Measurements from ENCODE around the gene HDGFL2.

HDGFL2 gene

DNA sequence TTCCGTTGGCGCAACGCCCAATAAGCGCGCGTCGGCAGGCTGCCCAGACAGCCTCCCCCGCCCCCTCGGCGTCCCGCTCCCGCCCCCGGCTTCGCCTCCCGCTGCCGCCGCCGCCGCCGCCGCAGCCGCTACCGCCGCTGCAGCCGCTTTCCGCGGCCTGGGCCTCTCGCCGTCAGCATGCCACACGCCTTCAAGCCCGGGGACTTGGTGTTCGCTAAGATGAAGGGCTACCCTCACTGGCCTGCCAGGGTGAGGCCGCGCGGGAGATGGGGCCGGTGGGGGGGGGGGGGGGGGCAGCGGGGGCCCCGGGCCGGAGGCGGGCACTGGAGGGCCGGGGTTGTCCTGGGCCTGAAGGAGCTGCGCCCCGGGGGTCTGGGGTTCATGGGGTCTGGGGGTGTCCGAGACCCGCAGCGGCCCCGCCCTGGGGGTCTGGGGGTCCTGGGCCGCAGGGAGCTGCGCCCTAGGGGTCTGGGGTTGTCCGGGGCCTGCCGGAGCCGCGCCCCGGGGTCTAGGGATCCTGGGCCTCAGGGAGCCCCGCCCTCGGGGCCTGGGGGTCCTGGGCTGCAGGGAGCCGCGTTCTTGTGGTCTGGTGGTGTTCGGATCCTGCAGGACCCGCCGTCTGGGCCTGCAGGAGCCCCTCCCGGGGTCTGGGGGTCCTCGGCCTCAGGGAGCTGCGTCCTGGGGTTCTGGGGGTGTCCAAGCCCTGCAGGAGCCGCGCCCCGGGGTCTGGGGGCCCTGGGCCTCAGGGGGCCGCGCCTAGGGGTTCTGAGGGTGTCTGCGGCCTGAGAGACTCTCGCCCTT is at the start of gene HDGFL2:
TSS of gene HDGFL2 (plus strand) at position 124 of the 801 bp plus-strand sequence. CDS start at position 178, 54 bp downstream.
- DNase-seq (ENCODE audit: low read depth) = no peak

DNA sequence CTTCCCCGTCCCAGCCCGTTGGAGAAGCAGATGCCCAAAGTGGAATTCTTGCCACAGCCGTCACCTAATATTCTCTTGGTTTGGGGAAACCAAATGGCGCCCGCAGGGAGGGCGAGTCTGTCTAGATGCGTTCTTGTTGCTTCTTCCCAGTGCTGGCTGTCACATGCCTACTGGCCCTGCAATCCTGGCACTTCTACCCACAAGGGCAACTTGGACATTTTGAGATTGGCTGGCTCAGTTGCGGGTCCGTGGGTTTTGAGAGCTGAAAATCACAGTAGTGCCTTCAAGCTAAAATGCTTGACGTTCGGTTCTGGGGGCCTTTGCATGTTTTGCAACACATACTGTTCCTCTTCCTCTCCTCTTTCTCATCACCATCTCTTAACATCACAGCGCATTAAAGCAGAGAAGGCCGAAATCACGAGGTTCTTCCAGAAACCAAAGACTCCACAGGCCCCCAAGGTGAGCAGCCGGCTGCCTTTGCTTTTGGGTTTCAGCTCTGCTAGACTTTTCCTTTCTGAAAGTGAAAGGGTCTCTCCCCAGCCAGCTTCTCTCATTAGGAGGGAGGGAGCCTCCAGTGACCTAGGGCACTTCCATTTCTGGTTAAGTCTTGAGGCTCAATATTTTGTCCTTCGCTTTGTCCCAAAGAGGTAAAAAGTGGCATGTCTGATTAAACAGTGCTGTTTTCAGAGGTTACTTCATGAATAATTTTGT is 48.5 kb upstream of the HDGFL2 start:
- no peak for DNase-seq (ENCODE audit: low read depth)

DNA sequence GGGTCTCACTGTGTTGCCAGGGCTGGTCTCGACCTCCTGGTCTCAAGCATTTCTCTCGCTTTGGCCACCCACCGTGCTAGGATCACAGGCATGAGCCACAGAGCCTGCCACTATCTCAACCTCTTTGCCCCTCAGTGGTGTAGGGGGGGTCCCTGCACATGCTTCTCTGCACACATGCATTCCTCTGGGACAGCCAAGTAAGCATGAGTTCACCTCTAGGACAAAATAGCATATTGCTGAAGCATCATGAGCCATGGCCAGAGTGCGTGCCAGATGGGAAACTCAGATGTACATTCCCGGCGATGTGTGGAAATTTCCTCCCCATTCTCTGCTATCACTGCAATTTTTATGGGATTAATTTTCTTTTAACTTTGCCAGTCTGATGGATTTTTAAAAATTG is 46.6 kb upstream of the HDGFL2 start:
- peak; percentile 80 for DNase-seq (ENCODE audit: low read depth)

DNA sequence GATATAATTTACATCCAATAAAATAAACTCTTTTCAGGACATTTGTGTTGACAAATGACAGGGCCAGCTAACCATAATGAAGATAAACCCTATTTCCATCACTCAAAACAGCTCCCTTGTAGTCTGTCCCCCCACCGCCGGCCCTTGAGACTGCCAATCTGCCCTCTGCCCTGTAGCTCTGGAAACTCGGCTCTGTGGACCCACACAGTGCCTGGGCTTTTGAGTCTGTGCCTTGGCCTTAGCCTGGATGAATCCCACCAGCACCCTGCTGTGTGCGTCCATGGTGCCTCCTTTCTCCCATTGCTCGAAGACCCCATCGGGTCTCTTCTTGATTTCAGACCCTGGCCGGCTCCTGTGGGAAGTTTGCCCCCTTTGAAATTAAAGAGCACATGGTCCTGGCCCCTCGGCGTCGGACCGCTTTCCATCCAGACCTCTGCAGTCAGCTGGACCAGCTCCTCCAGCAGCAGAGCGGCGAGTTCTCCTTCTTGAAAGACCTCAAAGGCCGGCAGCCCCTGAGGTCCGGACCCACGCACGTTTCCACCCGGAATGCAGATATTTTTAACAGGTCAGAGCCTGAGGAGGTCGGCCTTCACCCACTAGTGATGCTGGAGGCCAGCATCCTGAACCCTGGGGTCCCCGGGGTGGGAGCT is 43.6 kb upstream of the HDGFL2 start:
- no peak for DNase-seq (ENCODE audit: low read depth)

DNA sequence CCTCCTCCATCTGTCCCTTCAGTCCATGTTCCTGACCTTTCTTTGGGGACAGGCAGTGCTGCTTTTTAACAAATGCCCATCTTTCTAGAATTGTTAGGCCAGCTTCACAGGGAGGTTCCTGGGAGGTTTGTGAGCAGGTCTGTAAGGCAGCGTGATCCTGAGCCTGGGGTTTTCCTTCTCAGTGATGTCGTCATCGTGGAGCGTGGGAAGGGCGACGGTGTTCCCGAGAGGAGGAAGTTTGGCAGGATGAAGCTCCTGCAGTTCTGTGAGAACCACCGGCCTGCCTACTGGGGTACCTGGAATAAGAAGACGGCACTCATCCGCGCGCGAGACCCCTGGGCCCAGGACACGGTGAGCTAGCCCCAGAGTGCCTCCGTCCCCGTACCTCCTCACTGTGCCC is 42.8 kb upstream of the HDGFL2 start:
- DNase-seq (ENCODE audit: low read depth) = no peak

DNA sequence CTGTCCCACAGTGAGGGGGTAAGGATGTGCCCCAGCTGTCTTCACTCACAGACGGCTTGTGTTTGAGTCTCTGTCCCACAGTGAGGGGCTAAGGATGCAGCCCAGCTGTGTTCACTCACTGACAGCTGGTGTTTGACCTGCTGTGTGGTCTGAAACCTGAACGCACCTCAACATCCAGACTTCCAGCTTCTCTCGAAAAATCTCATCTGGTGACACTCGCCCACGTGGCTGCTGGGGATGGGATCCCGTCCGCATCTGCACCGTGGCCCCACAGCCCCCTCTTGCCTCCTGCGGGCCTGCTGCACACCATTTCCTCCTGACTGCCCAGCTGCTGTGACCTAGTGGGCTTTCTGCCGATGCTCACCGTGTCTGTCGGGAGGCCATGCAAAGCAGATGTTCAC is 42.3 kb upstream of the HDGFL2 start:
- no peak for DNase-seq (ENCODE audit: low read depth)

DNA sequence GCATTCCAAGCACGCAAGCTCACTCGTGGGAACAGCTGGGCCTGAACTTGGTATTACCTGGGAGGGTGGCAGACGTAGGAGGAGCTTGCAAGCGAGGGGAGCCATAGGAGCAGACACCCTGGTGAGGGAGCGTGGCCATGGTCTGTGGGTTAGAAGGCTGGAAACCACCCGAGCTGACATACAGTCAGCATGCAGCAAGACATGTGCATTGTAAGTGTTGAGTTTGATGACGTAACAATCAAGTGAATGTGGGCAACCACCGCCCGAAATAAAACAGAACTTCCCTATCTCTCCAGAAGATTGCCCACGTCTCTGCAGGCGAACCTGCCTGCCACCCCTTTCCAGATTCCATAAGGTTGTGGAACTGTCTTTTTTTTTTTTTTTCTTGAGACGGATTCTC is 41.3 kb upstream of the HDGFL2 start:
- no peak for DNase-seq (ENCODE audit: low read depth)

DNA sequence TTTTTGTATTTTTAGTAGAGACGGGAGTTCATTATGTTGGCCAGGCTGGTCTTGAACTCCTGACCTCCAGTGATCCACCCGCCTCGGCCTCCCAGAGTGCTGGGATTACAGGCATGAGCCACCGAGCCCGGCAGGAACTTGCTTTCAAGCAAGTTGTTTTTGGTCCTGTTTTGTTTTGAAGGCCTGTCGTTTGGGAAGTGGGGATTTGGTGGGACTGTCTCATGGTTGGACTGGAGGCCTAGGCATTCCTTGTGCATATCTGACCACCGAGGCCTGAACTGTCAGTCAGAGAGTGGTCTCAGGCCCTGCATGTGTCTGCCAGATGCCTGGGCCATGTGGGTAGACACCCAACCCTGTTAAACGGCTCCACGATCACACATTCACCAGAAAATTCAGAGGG is 40.8 kb upstream of the HDGFL2 start:
- no peak for DNase-seq (ENCODE audit: low read depth)

DNA sequence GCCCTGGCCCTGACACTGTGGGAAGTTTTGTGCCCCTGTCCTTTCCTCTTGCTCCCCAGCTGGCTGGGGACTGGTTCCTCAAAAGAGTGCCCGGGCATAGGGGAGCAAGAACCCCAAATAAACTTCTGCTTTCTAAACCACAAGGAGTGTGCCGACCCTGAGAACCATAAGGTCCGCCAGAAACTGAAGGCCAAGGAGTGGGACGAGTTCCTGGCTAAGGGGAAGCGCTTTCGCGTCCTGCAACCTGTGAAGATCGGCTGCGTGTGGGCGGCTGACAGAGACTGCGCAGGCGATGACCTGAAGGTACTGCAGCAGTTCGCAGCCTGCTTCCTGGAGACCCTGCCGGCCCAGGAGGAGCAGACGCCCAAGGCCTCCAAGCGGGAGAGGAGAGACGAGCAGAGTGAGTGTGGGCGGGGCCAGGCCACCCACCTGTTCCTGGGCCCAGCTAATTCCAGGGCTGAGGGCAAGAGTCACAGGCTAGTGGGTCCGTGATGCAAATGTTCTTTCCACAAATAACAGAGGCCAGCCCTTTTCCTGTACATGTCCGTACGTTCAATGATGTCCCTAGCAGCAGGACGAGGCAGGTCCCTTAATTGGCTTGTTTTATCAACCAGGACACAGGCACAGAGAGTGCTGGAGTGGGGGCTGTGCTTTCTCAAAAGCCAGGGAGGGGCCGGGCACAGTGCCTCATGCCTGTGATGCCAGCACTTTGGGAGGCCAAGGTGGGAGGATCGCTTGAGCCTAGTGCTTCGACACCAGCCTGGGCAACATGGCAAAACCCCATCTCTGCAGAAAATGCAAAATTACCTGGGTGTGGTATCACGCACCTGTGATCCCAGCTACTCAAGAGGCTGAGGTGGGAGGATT is 40.1 kb upstream of the HDGFL2 start:
- no peak for DNase-seq (ENCODE audit: low read depth)

DNA sequence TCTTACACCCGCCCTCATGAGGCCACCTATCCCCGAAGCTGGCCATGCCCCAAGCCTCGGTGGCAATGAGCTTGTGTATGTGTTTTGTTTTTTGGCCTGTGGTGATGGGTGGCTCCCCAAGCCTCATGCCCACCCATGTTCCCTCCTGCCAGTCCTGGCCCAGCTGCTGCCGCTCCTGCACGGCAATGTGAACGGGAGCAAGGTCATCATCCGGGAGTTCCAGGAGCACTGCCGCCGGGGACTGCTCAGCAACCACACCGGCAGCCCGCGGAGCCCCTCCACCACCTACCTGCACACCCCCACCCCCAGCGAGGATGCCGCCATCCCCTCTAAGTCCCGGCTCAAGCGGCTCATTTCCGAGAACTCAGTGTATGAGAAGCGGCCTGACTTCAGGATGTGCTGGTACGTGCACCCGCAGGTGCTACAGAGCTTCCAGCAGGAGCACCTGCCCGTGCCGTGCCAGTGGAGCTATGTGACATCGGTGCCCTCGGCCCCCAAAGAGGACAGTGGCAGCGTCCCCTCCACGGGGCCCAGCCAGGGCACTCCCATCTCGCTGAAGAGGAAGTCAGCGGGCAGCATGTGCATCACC is 39.1 kb upstream of the HDGFL2 start:
- DNase-seq (ENCODE audit: low read depth) = no peak

DNA sequence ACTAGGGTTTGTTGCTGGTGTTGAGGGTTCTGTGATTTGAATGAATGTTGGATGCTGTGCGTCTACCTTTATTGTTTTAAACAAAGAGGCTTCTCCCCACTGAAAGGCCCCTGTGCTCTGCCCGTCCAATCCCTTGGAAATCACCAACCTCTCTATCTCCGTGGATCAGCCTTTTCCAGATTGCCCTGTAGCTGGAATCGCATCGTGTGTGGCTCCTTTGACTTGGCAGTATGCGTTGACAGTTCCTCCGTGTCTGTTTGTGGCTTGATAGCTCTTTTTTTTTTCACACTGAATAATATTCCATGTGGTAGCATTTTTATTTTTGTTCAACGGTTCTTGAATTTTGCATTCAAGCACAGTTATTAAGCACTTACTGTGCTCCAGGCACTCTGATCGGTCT is 37.7 kb upstream of the HDGFL2 start:
- no peak for DNase-seq (ENCODE audit: low read depth)

DNA sequence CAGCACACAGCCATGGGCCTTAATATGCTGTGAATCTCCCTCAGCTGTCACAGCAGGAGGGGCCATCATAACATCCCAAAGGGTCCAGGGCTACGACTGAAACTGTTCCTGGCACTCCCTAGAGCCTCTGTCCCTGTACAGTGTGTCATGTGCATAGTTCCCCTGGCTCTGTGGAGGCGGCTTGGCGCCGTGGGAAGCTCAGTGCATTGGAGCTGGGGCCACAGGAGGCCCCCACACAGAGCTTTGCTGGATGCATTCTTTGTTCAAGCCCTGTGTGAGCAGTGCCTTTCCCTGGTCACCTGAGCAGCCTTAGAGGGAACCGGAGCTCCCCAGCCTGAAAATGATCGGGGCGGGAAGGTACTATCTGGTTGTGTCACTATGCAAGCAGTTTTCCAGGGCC is 35.9 kb upstream of the HDGFL2 start:
- no peak for DNase-seq (ENCODE audit: low read depth)

DNA sequence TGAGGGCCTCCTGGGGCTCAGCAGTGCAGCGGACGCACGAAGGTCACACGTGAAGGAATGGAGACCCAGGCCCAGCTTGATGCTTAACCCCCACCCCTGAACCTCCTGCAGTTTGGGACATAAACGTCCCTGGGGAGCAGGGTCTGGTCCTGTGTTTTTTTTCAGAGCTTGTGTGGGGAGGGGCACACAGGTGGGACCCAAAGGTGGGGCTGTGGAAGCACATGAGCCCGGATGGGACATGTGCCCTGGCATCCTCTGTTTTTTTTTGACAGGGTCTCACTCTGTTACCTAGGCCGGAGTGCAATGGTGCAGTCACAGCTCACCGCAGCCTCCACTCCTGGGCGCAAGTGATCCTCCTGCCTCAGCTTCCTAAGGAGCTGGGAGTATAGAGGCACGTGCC is 35.0 kb upstream of the HDGFL2 start:
- DNase-seq (ENCODE audit: low read depth) = no peak

DNA sequence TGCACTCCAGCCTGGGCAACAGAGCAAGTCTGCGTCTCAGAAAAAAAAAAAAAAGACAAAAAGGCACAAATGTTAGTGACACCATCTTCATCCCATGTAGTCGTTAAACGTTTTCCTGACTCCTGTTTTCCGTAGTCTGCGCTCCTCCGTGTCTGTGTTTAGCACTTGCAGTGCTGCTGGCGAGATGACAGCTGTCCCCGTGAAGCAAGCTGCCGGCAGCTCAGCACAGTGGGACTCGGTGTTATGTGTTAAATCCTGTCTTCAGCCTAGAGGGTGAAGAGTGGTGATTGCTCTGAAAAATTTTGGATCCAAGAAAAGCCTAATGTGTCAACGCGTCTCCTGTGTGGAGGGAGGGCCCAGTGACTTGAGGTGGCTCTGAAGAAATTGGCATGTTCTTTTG is 32.9 kb upstream of the HDGFL2 start:
- no peak for DNase-seq (ENCODE audit: low read depth)

DNA sequence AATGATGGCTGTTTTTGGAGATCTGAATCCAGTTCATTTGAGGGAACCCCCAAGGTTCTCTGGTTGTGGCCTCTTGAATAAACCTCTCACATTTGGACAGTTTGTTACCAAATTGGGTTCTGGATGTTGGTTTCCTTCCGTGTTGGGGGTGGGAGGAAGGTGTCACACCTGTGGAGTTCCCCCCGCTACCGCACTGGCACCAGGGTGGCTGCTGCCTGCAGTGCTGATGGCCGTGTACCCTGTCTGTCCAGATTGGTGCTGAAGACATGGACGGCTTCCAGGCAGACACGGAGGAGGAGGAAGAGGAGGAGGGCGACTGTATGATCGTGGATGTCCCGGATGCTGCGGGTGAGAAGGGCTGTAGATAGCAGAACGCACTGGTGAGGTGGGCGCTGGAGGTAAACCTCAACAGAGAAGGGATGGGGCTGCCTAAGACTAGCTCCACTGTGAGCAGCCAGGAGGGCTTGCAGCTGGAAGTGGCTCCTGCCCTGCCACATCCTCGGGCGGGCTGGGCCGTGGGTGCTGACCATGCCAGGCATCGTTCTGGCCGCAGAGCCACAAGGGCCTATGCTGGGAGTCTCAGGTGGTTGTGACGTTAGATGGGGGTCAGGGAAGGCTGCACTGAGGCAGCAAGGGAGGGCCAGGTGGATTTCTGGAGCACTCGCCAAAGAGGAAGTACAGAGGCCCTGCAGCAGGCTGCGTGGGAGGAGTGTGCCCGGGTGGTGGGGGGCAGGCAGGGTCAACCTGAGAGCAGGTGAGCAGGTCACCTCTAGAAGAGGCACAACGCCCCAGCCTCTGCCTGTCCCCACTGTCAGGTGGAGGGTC is 29.9 kb upstream of the HDGFL2 start:
- no peak for DNase-seq (ENCODE audit: low read depth)

DNA sequence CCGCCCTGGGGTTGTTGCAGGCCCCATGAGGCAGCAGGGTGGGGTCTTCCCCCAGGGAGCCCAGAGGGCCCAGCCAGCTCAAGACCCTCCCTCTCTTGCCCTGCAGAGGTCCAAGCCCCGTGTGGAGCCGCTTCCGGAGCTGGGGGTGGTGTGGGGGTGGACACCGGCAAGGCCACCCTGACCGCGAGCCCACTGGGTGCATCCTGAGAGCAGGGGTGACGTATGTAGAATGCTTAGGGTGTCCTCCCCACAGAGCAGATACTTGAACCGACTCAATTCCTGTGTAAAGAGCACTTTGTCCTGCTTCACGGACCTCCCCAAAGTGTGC is 29.3 kb upstream of the HDGFL2 start:
- DNase-seq (ENCODE audit: low read depth) = no peak

DNA sequence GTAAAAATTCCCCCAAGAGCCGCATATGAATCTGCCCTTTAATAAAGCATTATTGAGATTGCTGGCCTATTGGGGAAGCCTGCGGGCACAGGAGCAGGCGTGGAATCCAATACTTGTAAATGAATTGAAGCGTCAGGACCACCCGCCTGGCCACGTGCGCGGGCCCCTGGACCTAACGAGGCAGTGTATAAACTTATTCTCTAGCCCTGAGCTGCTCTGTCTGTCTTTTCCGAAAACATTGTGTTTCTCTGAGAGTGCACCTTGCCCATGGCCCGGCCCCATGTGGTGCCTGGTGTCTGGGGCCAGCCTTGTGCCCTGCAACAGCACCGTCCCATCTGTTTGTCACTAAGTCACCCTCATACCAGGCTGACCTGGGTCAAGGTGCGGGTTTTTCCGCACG is 28.9 kb upstream of the HDGFL2 start:
- DNase-seq (ENCODE audit: low read depth) = no peak

DNA sequence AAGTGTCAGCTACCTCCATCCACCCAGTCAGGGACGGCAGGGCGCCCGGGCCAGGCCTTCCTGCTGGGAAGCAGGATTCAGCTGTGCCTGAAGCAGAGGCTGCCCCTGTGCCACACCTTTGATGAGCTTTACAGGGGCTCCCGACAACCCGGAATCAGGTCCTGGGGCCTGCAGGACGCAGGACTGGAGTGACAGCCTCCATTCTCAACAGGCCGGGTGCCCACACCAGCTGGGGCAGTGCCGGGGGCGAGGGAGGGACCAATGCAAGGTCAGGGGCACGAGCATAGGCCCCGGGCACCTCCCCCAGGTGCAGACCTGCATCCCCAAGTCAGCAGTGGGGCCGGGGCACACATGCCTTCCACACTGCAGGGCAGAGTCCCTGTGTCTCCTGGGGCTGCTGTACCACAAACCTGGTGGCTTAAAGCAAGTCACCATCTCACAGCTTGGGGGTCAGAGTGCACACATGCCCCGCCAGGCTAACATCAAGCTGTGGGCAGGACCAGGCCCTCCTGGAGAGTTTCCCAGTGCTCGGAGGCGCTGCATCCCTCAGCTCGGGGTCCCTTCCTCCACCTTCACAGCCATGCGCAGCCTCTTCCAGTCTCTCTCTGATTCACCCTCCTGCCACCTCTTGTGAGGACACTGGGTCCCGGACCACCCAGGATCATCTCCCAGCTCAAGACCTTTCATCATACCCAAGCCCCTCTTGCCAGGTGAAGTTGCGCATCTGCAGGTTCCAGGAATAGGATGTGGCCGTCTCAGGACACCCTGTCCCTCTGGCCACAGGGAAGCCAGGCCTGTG is 27.9 kb upstream of the HDGFL2 start:
- DNase-seq (ENCODE audit: low read depth) = no peak

DNA sequence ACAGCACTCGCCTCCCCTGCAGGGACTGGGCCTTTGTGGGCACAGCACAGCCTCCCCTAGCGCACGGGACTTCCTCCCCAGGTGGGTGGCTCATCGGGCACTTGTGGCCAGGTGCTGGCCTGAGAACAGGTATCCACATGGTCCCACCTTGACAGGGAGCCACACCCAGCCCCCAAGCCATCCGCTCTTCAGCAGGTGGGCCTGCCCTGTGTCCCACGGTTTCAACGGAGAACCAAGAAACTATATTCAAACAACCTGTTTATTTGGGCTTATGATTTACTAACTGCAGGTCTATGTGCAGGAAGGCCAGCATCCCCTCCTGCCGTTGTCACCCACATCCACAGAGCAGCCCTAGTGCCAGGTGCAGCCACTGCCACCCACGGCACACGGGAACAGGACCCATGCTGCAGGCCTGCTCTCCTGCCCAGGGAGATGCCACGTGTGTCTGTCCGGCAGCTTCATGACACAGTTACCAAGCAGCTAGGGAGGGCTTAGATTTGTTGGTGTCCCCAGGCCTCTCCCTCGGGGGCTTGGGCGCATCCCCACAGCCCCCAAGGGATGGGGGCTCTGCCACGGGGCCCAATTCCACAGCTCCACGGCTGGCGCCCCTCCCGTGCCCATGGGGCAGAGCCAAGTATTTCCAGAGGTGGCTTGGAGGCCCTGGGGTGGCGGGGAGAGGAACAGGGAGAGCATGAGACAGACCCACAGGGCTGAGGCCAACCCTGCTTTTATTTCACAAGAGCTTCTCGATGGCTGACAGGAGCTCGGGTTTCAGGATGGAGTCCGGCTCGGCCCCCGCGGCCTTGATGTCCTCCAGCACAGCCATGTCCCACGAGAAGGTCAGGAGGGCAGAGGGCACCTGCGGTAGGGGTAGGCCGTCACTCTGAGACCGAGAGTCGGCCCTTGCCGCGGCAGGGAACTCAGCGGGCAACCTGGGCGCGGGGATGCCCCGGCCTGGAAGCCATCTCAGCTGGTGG is 27.0 kb upstream of the HDGFL2 start:
- DNase-seq (ENCODE audit: low read depth) = no peak

Measured in EH (cell line).